OCI-LY7 (cell line): ENCODE results near the gene MAP3K2. TPM values are rescaled to one million over a fixed set of nuclear protein-coding genes. Genes with fewer than 3 reads are reported as not detected.

Source experiments
- BruUV-seq: library from RNA; stranded (reverse); fragments of 400-500 nt; replicated peaks from 2 replicates; lab custom pipeline; 2021; lab: Mats Ljungman, UMichigan
- CTCF ChIA-PET: fragments of 300-600 bp; sonication (Branson Sonifier 250); formaldehyde crosslinking; loops from one replicate; lab custom pipeline; 2022; ENCODE audit warnings: antibody characterized with exemption; ENCODE audit not compliant: unreplicated experiment; lab: Charles Lee
- POLR2A ChIA-PET: fragments of 300-600 bp; sonication (Branson Sonifier 250); formaldehyde crosslinking; loops from one replicate; lab custom pipeline; 2022; ENCODE audit warnings: antibody characterized with exemption; lab: Charles Lee
- DNase-seq: peaks from one replicate; pipeline ENCODE4 v3.0.0-alpha.2; 2015; ENCODE audit warnings: low spot score
- H2AFZ ChIP-seq: fragments of 200-600 bp; sonication (generic), shearing (Covaris generic); 2 replicates; pipeline ENCODE4 v1.6.1; 2014; ENCODE audit warnings: mild to moderate bottlenecking, antibody characterized with exemption, low read length, moderate library complexity
- H3K27ac ChIP-seq: fragments of 200-600 bp; sonication (generic); 2 replicates; pipeline ENCODE4 v1.5.1; 2014; ENCODE audit warnings: mixed run types, low read depth, mild to moderate bottlenecking, moderate library complexity, low read length, inconsistent platforms; ENCODE audit not compliant: poor library complexity, severe bottlenecking
- H3K36me3 ChIP-seq: fragments of 200-600 bp; sonication (generic); 2 replicates; pipeline ENCODE4 v1.6.1; 2014; ENCODE audit warnings: mild to moderate bottlenecking, antibody characterized with exemption, low read length, moderate library complexity, mixed read lengths; ENCODE audit not compliant: insufficient read depth
- H3K4me1 ChIP-seq: fragments of 200-600 bp; sonication (generic); 2 replicates; pipeline ENCODE4 v1.5.1; 2014; ENCODE audit warnings: mild to moderate bottlenecking, low read length; ENCODE audit not compliant: insufficient read depth, poor library complexity, severe bottlenecking
- H3K4me2 ChIP-seq: fragments of 200-600 bp; sonication (generic); 2 replicates; pipeline ENCODE4 v1.6.1; 2014; ENCODE audit warnings: mild to moderate bottlenecking, low read length
- H3K4me3 ChIP-seq: fragments of 200-600 bp; sonication (generic); 2 replicates; pipeline ENCODE4 v1.5.1; 2014; ENCODE audit warnings: mild to moderate bottlenecking, low read depth, low read length; ENCODE audit not compliant: poor library complexity, severe bottlenecking
- H3K79me2 ChIP-seq: fragments of 200-600 bp; sonication (generic); 2 replicates; pipeline ENCODE4 v1.6.1; 2016; ENCODE audit warnings: low read depth, mild to moderate bottlenecking, low read length, moderate library complexity, mixed read lengths; ENCODE audit not compliant: insufficient read depth
- H3K9me2 ChIP-seq: fragments of 200-600 bp; sonication (generic); 2 replicates; pipeline ENCODE4 v1.6.1; 2016; ENCODE audit warnings: mild to moderate bottlenecking, low read length, mixed read lengths; ENCODE audit not compliant: insufficient read depth
- H3K9me3 ChIP-seq: fragments of 200-600 bp; sonication (generic); 2 replicates; pipeline ENCODE4 v1.6.1; 2014; ENCODE audit warnings: mild to moderate bottlenecking, mixed run types, low read length, mixed read lengths
- H4K20me1 ChIP-seq: fragments of 200-600 bp; sonication (generic); 2 replicates; pipeline ENCODE4 v1.6.1; 2014; ENCODE audit warnings: mild to moderate bottlenecking, antibody characterized with exemption, low read length, moderate library complexity, mixed read lengths; ENCODE audit not compliant: insufficient read depth
- CTCF ChIP-seq: fragments of 200-600 bp; sonication (generic); conservative IDR thresholded peaks from 2 replicates; pipeline ENCODE4 v1.5.1; 2014; ENCODE audit warnings: mild to moderate bottlenecking, antibody characterized with exemption, low read length, moderate library complexity, mixed read lengths
- EZH2phosphoT487 ChIP-seq: fragments of 200-600 bp; sonication (generic); IDR thresholded peaks from 2 replicates; pipeline ENCODE4 v1.6.1; 2018; ENCODE audit warnings: low read depth, borderline replicate concordance, mild to moderate bottlenecking, mixed run types, antibody characterized with exemption, low read length, moderate library complexity, mixed read lengths
- intact Hi-C: fragments of 100-400 bp; cut with micrococcal nuclease; formaldehyde crosslinking; loops from one replicate; pipeline ENCODE4 v1.10.0; 2022; ENCODE audit not compliant: unreplicated experiment
- total RNA-seq, 2 experiments: library from RNA; depleted of rRNA in 1 of 2; stranded (reverse); fragments of >200 nt in 1 of 2; shearing (Covaris generic) in 1 of 2; gene quantifications; 2 replicates each; pipeline ENCODE4 v1.2.3, GENCODE V29; 2014 to 2022

The MAP3K2 gene
- total RNA-seq, 2 experiments from 2014 or later = 33.2 to 52.5 TPM

DNA sequence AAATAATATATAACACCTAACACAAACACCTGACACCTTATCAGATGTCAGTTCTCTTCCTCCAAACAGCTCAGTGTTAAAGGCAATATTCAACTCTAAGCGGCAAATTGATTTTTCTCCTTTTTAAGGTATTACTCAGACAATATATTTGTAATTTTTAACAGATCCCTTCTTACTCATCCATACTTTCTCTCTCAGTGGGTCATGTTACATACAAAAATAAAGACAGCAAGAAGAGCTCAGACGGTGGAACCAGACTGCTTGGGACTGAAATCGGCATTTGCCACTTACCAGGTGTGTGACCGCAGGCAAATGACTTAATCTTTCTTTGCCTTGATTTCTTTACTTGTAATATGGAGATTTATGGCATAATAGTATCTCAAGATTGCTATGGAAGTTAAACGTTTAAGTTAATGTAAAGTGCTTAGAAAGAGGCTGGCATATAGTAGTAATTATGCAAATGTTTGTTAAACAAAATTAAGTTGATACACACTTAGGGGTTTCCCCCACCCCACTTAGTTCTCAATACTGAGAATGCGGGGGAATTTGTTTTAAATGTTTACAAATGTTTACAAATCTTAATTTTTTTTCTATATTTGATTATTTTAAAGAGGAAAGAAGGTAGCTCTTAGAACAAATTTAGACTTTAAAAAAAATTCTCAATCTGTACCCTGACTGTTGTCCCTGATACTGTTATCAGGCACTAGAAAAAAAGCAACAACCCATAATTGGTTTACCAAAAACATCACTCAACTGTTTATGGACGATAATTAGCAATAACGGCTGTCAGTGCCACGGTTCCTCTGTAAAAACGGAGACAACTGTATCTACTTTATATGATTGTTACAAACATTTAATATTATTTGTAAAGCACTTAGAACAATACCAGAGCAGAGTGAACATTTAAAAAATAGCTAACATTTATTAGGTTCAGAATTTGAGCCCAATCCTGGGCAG, 25.6 kb downstream of the MAP3K2 start:
- DNase-seq = no peak
- ChIA-PET POLR2A (interaction anchor here (1.0 kb wide), 1 partner anchor 38 kb away, joined by 3 read pairs; no protein-coding TSS in a partner anchor), CTCF (no interaction called here)
- Histone ChIP-seq H3K4me3 (no peak overlapping the region), H3K4me1 (no peaks in the 10 kb centered on the region), H3K27ac (no peak overlapping the region), H3K9me2 (no peaks in the 10 kb centered on the region), H3K36me3 (peaks cover 7% of the 10 kb centered on the region; the same call in 1 of the 2 replicates), H3K4me2 (no peak overlapping the region), H3K79me2 (peaks cover 94% of the 10 kb centered on the region), H3K9me3 (peaks cover 11% of the 10 kb centered on the region; the same call in 1 of the 2 replicates), H2AFZ (no peak overlapping the region), H4K20me1 (peaks cover 16% of the 10 kb centered on the region)
- intact Hi-C loops = no loop called here
- TF ChIP-seq CTCF (no peak), EZH2phosphoT487 (no peak)
- no TSS peak for BruUV-seq

GRCh38 chr2:127360242-127360641, 27.5 kb downstream of the MAP3K2 start:
- ChIA-PET POLR2A (no interaction called here), CTCF (no interaction called here)
- no peak for DNase-seq
- Histone ChIP-seq H3K4me3 (no peak overlapping the region), H3K36me3 (peaks cover 17% of the 10 kb centered on the region), H2AFZ (no peak overlapping the region), H3K9me3 (peaks cover 15% of the 10 kb centered on the region; the same call in 1 of the 2 replicates), H3K79me2 (peaks cover 94% of the 10 kb centered on the region), H3K27ac (no peak overlapping the region), H3K4me1 (no peaks in the 10 kb centered on the region), H4K20me1 (peaks cover 11% of the 10 kb centered on the region), H3K4me2 (no peak overlapping the region), H3K9me2 (no peaks in the 10 kb centered on the region)
- intact Hi-C loops = no loop called here
- no peak for TF ChIP-seq CTCF
- no peak for TF ChIP-seq EZH2phosphoT487
- no TSS peak for BruUV-seq

GRCh38 chr2:127359520-127359919, 28.3 kb downstream of the MAP3K2 start:
- H3K9me3 ChIP-seq = peaks cover 17% of the 10 kb centered on the region; the same call in 1 of the 2 replicates
- peaks cover 8% of the 10 kb centered on the region for H4K20me1 ChIP-seq
- no peak overlapping the region for H3K4me3 ChIP-seq
- H3K27ac ChIP-seq = no peak overlapping the region
- no peak overlapping the region for H3K4me2 ChIP-seq
- H3K79me2 ChIP-seq = peaks cover 94% of the 10 kb centered on the region
- TF ChIP-seq EZH2phosphoT487 (no peak), CTCF (no peak)
- intact Hi-C loops = no loop called here
- no peak overlapping the region for H2AFZ ChIP-seq
- no peaks in the 10 kb centered on the region for H3K9me2 ChIP-seq
- peaks cover 22% of the 10 kb centered on the region for H3K36me3 ChIP-seq
- DNase-seq = no peak
- BruUV-seq = no TSS peak
- POLR2A ChIA-PET = no interaction called here
- CTCF ChIA-PET = no interaction called here
- no peaks in the 10 kb centered on the region for H3K4me1 ChIP-seq
